ENCODE data around the gene TUT4. TPM values are rescaled to one million over a fixed set of nuclear protein-coding genes. Genes with fewer than 3 reads are reported as not detected.

Gene TUT4
- total RNA-seq, 3 donors from 2014 or later (not counting 1 experiment from before 2014, with no cell fraction given), result 124 to 156 (median 125) TPM

DNA sequence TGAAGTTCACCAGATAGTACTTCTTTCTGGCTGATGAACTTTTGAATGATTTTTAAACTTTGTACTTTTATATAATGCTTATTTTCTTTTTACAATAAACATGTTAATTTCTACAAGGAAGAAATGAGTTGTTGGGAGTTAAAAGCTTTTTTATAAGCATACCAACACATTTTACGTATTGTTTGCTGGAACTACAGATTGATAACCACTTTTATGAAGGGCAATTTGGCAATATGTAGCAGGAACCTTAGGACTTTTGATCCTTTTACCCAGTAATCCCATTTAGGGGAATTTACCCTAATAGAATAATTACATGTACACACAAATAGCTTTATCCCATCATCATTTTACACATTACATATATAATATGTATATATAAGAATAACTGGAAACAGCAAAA lies 132.2 kb downstream of the TUT4 start:
- H3K27me3 ChIP-seq (ENCODE audit: control insufficient read depth, insufficient read depth, low read length), result no peaks in the 10 kb centered on the region
- Mint-ChIP-seq H3K27me3 (ENCODE audit: low read depth in 2 of 2) (no peaks in the 10 kb centered on the region), H3K27ac (no peak overlapping the region), H3K4me3 (no peak overlapping the region), H3K36me3 (peaks cover 16% of the 10 kb centered on the region), H3K9me3 (no peaks in the 10 kb centered on the region), H3K4me1 (peaks cover 24 to 34% of the 10 kb centered on the region in 2 donors)
- H3K27ac ChIP-seq (ENCODE audit: low read length), result no peak overlapping the region
- ATAC-seq, result no peak
- no peak for DNase-seq
- H3K4me3 ChIP-seq (ENCODE audit: low read length), result no peak overlapping the region
- intact Hi-C loops (cut with micrococcal nuclease), result no loop called here
- H3K36me3 ChIP-seq (ENCODE audit: control insufficient read depth, insufficient read depth, low read length), result peaks cover 68% of the 10 kb centered on the region
- peaks cover 9% of the 10 kb centered on the region for H3K4me1 ChIP-seq (ENCODE audit: control insufficient read depth, insufficient read depth, low read length)
- no peaks in the 10 kb centered on the region for H3K9me3 ChIP-seq (ENCODE audit: control insufficient read depth, insufficient read depth, low read length)
- no CpG with 5 or more reads among the region's 1 CpG for WGBS (ENCODE audit: insufficient coverage)
- TF ChIP-seq, protein P1, sequence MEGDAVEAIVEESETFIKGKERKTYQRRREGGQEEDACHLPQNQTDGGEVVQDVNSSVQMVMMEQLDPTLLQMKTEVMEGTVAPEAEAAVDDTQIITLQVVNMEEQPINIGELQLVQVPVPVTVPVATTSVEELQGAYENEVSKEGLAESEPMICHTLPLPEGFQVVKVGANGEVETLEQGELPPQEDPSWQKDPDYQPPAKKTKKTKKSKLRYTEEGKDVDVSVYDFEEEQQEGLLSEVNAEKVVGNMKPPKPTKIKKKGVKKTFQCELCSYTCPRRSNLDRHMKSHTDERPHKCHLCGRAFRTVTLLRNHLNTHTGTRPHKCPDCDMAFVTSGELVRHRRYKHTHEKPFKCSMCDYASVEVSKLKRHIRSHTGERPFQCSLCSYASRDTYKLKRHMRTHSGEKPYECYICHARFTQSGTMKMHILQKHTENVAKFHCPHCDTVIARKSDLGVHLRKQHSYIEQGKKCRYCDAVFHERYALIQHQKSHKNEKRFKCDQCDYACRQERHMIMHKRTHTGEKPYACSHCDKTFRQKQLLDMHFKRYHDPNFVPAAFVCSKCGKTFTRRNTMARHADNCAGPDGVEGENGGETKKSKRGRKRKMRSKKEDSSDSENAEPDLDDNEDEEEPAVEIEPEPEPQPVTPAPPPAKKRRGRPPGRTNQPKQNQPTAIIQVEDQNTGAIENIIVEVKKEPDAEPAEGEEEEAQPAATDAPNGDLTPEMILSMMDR (IDR thresholded peaks at IDR 0.05), result no peak

DNA sequence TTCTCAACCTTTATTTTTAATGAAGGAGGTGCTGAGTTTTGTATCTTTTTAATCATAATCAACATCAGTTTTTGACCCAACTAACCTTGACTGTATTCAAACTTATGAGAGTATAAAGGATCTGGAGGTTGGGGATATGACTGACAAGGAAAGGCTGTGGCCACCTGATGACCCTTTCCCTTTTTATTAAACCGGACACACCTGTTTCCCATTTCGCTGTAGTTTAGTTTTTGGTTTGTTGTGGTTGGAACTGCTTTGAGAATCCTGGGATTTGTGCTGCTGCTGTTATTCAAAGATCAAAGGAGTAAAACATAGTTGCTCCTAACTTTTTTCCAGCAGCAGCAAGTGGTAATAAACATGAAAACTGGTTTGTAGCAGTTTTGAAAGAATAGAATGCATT lies 136.1 kb downstream of the TUT4 start:
- Histone ChIP-seq H3K4me3 (ENCODE audit: low read length) (no peak overlapping the region), H3K27ac (ENCODE audit: low read length) (no peak overlapping the region), H3K9me3 (ENCODE audit: control insufficient read depth, insufficient read depth, low read length) (no peaks in the 10 kb centered on the region), H3K4me1 (ENCODE audit: control insufficient read depth, insufficient read depth, low read length) (no peaks in the 10 kb centered on the region), H3K27me3 (ENCODE audit: control insufficient read depth, insufficient read depth, low read length) (no peaks in the 10 kb centered on the region), H3K36me3 (ENCODE audit: control insufficient read depth, insufficient read depth, low read length) (peaks cover 90% of the 10 kb centered on the region)
- TF ChIP-seq, protein P1 (IDR thresholded peaks at IDR 0.05), result no peak
- no peak for ATAC-seq
- Mint-ChIP-seq H3K4me1 (peaks cover 8 to 13% of the 10 kb centered on the region in 2 donors), H3K4me3 (no peak overlapping the region), H3K9me3 (no peaks in the 10 kb centered on the region), H3K27ac (peak overlapping the region; percentile 2 to 19), H3K36me3 (peaks cover 41% of the 10 kb centered on the region), H3K27me3 (ENCODE audit: low read depth in 2 of 2) (no peaks in the 10 kb centered on the region)
- DNase-seq, result no peak
- WGBS (ENCODE audit: insufficient coverage), result 100% methylated on average over 2 of the region's 2 CpGs
- intact Hi-C loops (cut with micrococcal nuclease), result no loop called here

DNA sequence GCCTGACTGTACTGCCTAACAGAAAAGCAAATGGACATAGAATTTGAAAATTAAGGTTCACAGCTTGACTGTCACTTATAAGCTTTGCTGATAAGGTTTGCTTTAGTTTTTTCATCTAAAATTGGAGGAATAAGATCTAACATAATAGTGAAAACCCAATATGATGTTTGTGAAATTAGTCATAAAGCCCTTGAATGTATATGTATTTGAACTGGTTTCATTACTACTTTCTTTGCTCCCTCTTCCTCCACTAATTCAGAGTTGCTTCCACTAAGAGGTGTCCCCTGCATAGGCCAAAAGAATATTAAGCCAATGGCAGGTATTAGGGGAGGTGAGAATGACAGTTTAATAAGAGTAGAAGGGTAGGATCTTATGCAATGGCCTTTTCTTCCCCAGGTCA lies 137.9 kb downstream of the TUT4 start:
- Histone ChIP-seq H3K36me3 (ENCODE audit: control insufficient read depth, insufficient read depth, low read length) (peaks cover 93% of the 10 kb centered on the region), H3K9me3 (ENCODE audit: control insufficient read depth, insufficient read depth, low read length) (no peaks in the 10 kb centered on the region), H3K4me3 (ENCODE audit: low read length) (no peak overlapping the region), H3K27ac (ENCODE audit: low read length) (no peak overlapping the region), H3K27me3 (ENCODE audit: control insufficient read depth, insufficient read depth, low read length) (no peaks in the 10 kb centered on the region), H3K4me1 (ENCODE audit: control insufficient read depth, insufficient read depth, low read length) (no peaks in the 10 kb centered on the region)
- Mint-ChIP-seq H3K4me1 (peaks cover 8 to 13% of the 10 kb centered on the region in 2 donors), H3K9me3 (no peaks in the 10 kb centered on the region), H3K4me3 (no peak overlapping the region), H3K36me3 (peaks cover 50% of the 10 kb centered on the region), H3K27ac (no peak overlapping the region), H3K27me3 (ENCODE audit: low read depth in 2 of 2) (no peaks in the 10 kb centered on the region)
- DNase-seq (no peak), ATAC-seq (no peak)
- intact Hi-C loops (cut with micrococcal nuclease), result no loop called here
- TF ChIP-seq, protein P1 (IDR thresholded peaks at IDR 0.05), result no peak

DNA sequence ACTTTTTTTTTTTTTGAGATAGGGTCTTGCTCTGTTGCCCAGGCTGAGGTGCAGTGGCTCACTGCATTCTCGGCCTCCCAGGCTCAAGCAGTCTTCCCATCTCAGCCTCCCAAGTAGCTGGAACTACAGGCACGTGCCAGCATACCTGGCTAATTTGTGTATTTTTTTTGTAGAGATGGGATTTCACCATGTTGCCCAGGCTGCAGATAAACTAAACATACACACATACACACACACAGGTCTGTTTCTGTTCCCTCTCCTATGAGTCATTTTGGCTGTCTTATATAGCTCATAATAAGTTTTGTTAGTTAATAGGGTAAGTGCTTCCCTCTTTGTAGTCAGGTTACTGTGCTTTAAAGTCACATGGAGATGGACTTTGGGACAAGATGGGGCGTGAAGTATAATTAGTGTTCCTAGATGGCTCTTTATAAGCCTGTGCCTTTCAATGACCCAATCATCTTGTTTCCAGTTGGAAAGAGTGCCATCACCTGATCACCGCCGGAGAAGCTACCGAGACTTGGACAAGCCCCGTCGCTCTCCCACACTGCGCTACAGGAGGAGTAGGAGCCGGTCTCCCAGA lies 139.4 kb downstream of the TUT4 start:
- intact Hi-C loops (cut with micrococcal nuclease), result no loop called here
- Mint-ChIP-seq H3K4me1 (peaks cover 8 to 20% of the 10 kb centered on the region in 2 donors), H3K9me3 (no peaks in the 10 kb centered on the region), H3K4me3 (no peak overlapping the region), H3K27me3 (ENCODE audit: low read depth in 2 of 2) (no peaks in the 10 kb centered on the region), H3K27ac (no peak overlapping the region), H3K36me3 (peaks cover 58% of the 10 kb centered on the region)
- H3K4me3 ChIP-seq (ENCODE audit: low read length), result no peak overlapping the region
- H3K4me1 ChIP-seq (ENCODE audit: control insufficient read depth, insufficient read depth, low read length), result no peaks in the 10 kb centered on the region
- H3K27ac ChIP-seq (ENCODE audit: low read length), result no peak overlapping the region
- H3K9me3 ChIP-seq (ENCODE audit: control insufficient read depth, insufficient read depth, low read length), result no peaks in the 10 kb centered on the region
- 100% methylated on average over 9 of the region's 10 CpGs for WGBS (ENCODE audit: insufficient coverage)
- no peak for ATAC-seq
- TF ChIP-seq, protein P1 (IDR thresholded peaks at IDR 0.05), result no peak
- peaks cover 97% of the 10 kb centered on the region for H3K36me3 ChIP-seq (ENCODE audit: control insufficient read depth, insufficient read depth, low read length)
- DNase-seq, result no peak
- no peaks in the 10 kb centered on the region for H3K27me3 ChIP-seq (ENCODE audit: control insufficient read depth, insufficient read depth, low read length)

Measured in natural killer cell (primary cell).